Mucosa of rectum (tissue), 2 donors: Measurements from ENCODE around the gene IL6.
"Not testable (repeated sequence)": the region's sequence is repeated elsewhere in the genome, so short reads cannot be mapped to it uniquely, and the experiment has no call there.

Experiments
- H3K27ac ChIP-seq, 2 donors: one replicate each; pipeline ENCODE4 v1.7.0; 2013; ENCODE audit warnings: inconsistent platforms in 2 of 2, low read depth in 2 of 2, low read length in 2 of 2
- H3K27me3 ChIP-seq, 2 donors: one replicate each; pipeline ENCODE4 v1.7.0; 2013; ENCODE audit warnings: low read length in 2 of 2; ENCODE audit not compliant: control insufficient read depth in 2 of 2, insufficient read depth in 2 of 2
- H3K36me3 ChIP-seq, 2 donors: one replicate each; pipeline ENCODE4 v1.7.0; 2013; ENCODE audit warnings: low read length in 2 of 2; ENCODE audit not compliant: control insufficient read depth in 2 of 2, insufficient read depth in 2 of 2
- H3K4me1 ChIP-seq, 2 donors: one replicate each; pipeline ENCODE4 v1.7.0; 2013; ENCODE audit warnings: low read length in 2 of 2, mild to moderate bottlenecking in 1 of 2; ENCODE audit not compliant: control insufficient read depth in 2 of 2, insufficient read depth in 2 of 2
- H3K4me3 ChIP-seq, 2 donors: one replicate each; pipeline ENCODE4 v1.7.0; 2013; ENCODE audit warnings: low read length in 2 of 2
- H3K9ac ChIP-seq, 2 donors: one replicate each; pipeline ENCODE4 v1.7.0; 2013; ENCODE audit warnings: low read length in 2 of 2, low read depth in 1 of 2, mild to moderate bottlenecking in 1 of 2
- H3K9me3 ChIP-seq, 2 donors: one replicate each; pipeline ENCODE4 v1.7.0; 2013; ENCODE audit warnings: low read length in 2 of 2; ENCODE audit not compliant: control insufficient read depth in 2 of 2
- donor health status: healthy.
- donor health status: Normal muscosa, but diverticular disease.

Gene IL6

GRCh38 chr7:22776964-22777363 lies 50.0 kb downstream of the IL6 start:
- Histone ChIP-seq H3K4me3 (no peak overlapping the region), H3K9ac (no peak overlapping the region), H3K27ac (no peak overlapping the region)

GRCh38 chr7:22779730-22780323 lies 52.8 kb downstream of the IL6 start:
- not testable (repeated sequence) for H3K4me1 ChIP-seq, H3K36me3 ChIP-seq, H3K4me3 ChIP-seq, H3K9me3 ChIP-seq, H3K9ac ChIP-seq, H3K27ac ChIP-seq, H3K27me3 ChIP-seq

More at GRCh38 chr7:22776964-22777363, 50.0 kb downstream of the IL6 start:
- no peaks in the 10 kb centered on the region for H3K36me3 ChIP-seq
- no peaks in the 10 kb centered on the region for H3K9me3 ChIP-seq
- H3K4me1 ChIP-seq = no peaks in the 10 kb centered on the region
- H3K27me3 ChIP-seq = peaks cover 0 to 1% of the 10 kb centered on the region in 2 donors

- Histone ChIP-seq H3K27me3 (no peaks in the 10 kb centered on the region), H3K27ac (no peak overlapping the region)
These were observed 54.3 kb downstream of the IL6 start for GRCh38 chr7:22781230-22781711.

More at GRCh38 chr7:22781230-22781711, 54.3 kb downstream of the IL6 start:
- H3K36me3 ChIP-seq = no peaks in the 10 kb centered on the region
- H3K9me3 ChIP-seq = no peaks in the 10 kb centered on the region
- H3K9ac ChIP-seq = no peak overlapping the region
- H3K4me3 ChIP-seq = no peak overlapping the region
- no peaks in the 10 kb centered on the region for H3K4me1 ChIP-seq
